ENCODE results near the gene PNPLA7.
"Not testable (repeated sequence)": the region's sequence is repeated elsewhere in the genome, so short reads cannot be mapped to it uniquely, and the experiment has no call there.

PNPLA7 gene

GRCh38 chr9:137411645-137412380 lies 138.4 kb downstream of the PNPLA7 start:
- no peak for DNase-seq

GRCh38 chr9:137411260-137411644 lies 138.9 kb downstream of the PNPLA7 start:
- DNase-seq, result no peak

DNA sequence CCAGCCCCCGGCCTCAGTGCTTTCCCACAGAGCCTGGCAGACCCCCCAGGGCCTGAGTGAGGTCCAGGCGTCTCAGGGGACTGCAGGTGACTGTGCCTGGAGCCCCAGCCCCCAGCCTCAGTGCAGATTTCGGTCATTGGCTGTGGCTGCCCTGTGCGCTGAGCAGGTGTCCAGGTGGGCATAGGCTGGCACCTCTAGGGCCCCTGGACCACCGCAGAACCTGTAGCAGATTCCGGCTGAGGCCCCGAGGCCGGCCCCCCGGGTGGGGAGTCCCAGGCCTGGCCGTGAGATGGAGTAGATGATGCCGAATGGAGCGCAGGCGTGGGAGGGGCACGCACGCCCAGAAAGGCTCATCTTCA lies 139.3 kb downstream of the PNPLA7 start:
- DNase-seq, result no peak

GRCh38 chr9:137410236-137410890 lies 139.8 kb downstream of the PNPLA7 start:
- DNase-seq, result not testable (repeated sequence)
